DOHH2 (cell line): ENCODE data around the gene FANCC.

Source experiments
- H3F3A ChIP-seq: fragments of 200-600 bp; sonication (generic), shearing (Covaris generic); 2 replicates; pipeline ENCODE4 v1.6.0; 2016; ENCODE audit warnings: antibody characterized with exemption, mild to moderate bottlenecking; ENCODE audit not compliant: control insufficient read depth, insufficient read depth
- H3K27ac ChIP-seq: fragments of 200-600 bp; sonication (generic); 2 replicates; pipeline ENCODE4 v1.5.1; 2014; ENCODE audit warnings: low read depth, mild to moderate bottlenecking, low read length, moderate library complexity
- H3K27me3 ChIP-seq: fragments of 200-600 bp; sonication (generic); 2 replicates; pipeline ENCODE4 v1.6.1; 2014; ENCODE audit warnings: mild to moderate bottlenecking, low read length, mixed read lengths; ENCODE audit not compliant: control insufficient read depth
- H3K36me3 ChIP-seq: fragments of 200-600 bp; sonication (generic); 2 replicates; pipeline ENCODE4 v1.6.1; 2014; ENCODE audit warnings: mild to moderate bottlenecking, low read length, moderate library complexity, mixed read lengths; ENCODE audit not compliant: control insufficient read depth
- H3K4me1 ChIP-seq: fragments of 200-600 bp; sonication (generic); 2 replicates; pipeline ENCODE4 v1.6.1; 2014; ENCODE audit warnings: mild to moderate bottlenecking, low read length, mixed read lengths; ENCODE audit not compliant: control insufficient read depth
- H3K4me2 ChIP-seq: fragments of 200-600 bp; sonication (generic); 2 replicates; pipeline ENCODE4 v1.6.0; 2014; ENCODE audit warnings: mild to moderate bottlenecking, low read length, moderate library complexity
- H3K4me3 ChIP-seq: fragments of 200-600 bp; sonication (generic); 2 replicates; pipeline ENCODE4 v1.5.1; 2014; ENCODE audit warnings: mild to moderate bottlenecking, low read length, mixed read lengths
- H3K79me2 ChIP-seq: fragments of 200-600 bp; sonication (generic); 2 replicates; pipeline ENCODE4 v1.6.1; 2014; ENCODE audit warnings: mild to moderate bottlenecking, low read length, mixed read lengths; ENCODE audit not compliant: control insufficient read depth
- H3K9me2 ChIP-seq: fragments of 200-600 bp; sonication (generic); replicated peaks from 2 replicates; pipeline ENCODE4 v1.6.1; 2014; ENCODE audit warnings: mild to moderate bottlenecking, low read length, mixed read lengths; ENCODE audit not compliant: control insufficient read depth
- H3K9me3 ChIP-seq: fragments of 200-600 bp; sonication (generic); 2 replicates; pipeline ENCODE4 v1.6.1; 2014; ENCODE audit warnings: antibody characterized with exemption, low read length, mixed read lengths; ENCODE audit not compliant: control insufficient read depth, insufficient read depth
- H4K20me1 ChIP-seq: fragments of 200-600 bp; sonication (generic); 2 replicates; pipeline ENCODE4 v1.6.0; 2014; ENCODE audit warnings: low read depth, mild to moderate bottlenecking, antibody characterized with exemption, low read length, moderate library complexity; ENCODE audit not compliant: control insufficient read depth, insufficient read depth
- CTCF ChIP-seq: fragments of 200-600 bp; sonication (generic); IDR thresholded peaks from one replicate; pipeline ENCODE4 v1.5.1; 2014; ENCODE audit warnings: antibody characterized with exemption, mild to moderate bottlenecking, low read depth, low read length; ENCODE audit not compliant: poor library complexity, severe bottlenecking
- EZH2phosphoT487 ChIP-seq: fragments of 200-600 bp; sonication (generic); IDR thresholded peaks from 2 replicates; pipeline ENCODE4 v1.6.1; 2017; ENCODE audit warnings: borderline replicate concordance, mild to moderate bottlenecking, antibody characterized with exemption, low read length, moderate library complexity, mixed read lengths

The FANCC gene

GRCh38 chr9:95143591-95144561 lies 173.6 kb downstream of the FANCC start:
- Histone ChIP-seq H3F3A (no peaks in the 10 kb centered on the region), H3K4me1 (no peaks in the 10 kb centered on the region), H3K36me3 (no peaks in the 10 kb centered on the region), H3K27ac (no peak overlapping the region), H4K20me1 (no peaks in the 10 kb centered on the region), H3K9me2 (no peaks in the 10 kb centered on the region), H3K79me2 (no peaks in the 10 kb centered on the region), H3K27me3 (no peaks in the 10 kb centered on the region), H3K9me3 (no peaks in the 10 kb centered on the region), H3K4me3 (no peak overlapping the region), H3K4me2 (no peak overlapping the region)
- TF ChIP-seq EZH2phosphoT487: no peak
- no peak for TF ChIP-seq CTCF

GRCh38 chr9:95142728-95143127 lies 174.8 kb downstream of the FANCC start:
- Histone ChIP-seq H3K36me3 (no peaks in the 10 kb centered on the region), H3K4me2 (no peak overlapping the region), H3K9me3 (no peaks in the 10 kb centered on the region), H3F3A (no peaks in the 10 kb centered on the region), H3K4me3 (no peak overlapping the region), H3K79me2 (no peaks in the 10 kb centered on the region), H3K27ac (no peak overlapping the region), H3K9me2 (no peaks in the 10 kb centered on the region), H4K20me1 (no peaks in the 10 kb centered on the region), H3K4me1 (no peaks in the 10 kb centered on the region), H3K27me3 (no peaks in the 10 kb centered on the region)
- TF ChIP-seq CTCF (no peak), EZH2phosphoT487 (no peak)

GRCh38 chr9:95142315-95142714 lies 175.2 kb downstream of the FANCC start:
- no peaks in the 10 kb centered on the region for H3K27me3 ChIP-seq
- H3K9me2 ChIP-seq: no peaks in the 10 kb centered on the region
- H3K4me3 ChIP-seq: no peak overlapping the region
- H3K36me3 ChIP-seq: no peaks in the 10 kb centered on the region
- H3F3A ChIP-seq: no peaks in the 10 kb centered on the region
- H3K79me2 ChIP-seq: no peaks in the 10 kb centered on the region
- H3K27ac ChIP-seq: no peak overlapping the region
- H3K9me3 ChIP-seq: no peaks in the 10 kb centered on the region
- H3K4me1 ChIP-seq: no peaks in the 10 kb centered on the region
- no peaks in the 10 kb centered on the region for H4K20me1 ChIP-seq
- H3K4me2 ChIP-seq: no peak overlapping the region
- TF ChIP-seq EZH2phosphoT487 (no peak), CTCF (no peak)
